ENCODE results near the gene CDH13. TPM values are rescaled to one million over a fixed set of nuclear protein-coding genes. Genes with fewer than 3 reads are reported as not detected.

CDH13 gene
- total RNA-seq, 1 donor from 2014 or later: 2.3 TPM

GRCh38 chr16:83802135-83802534 lies 1175.4 kb downstream of the CDH13 start:
- H3K4me1 Mint-ChIP-seq (ENCODE audit: unreplicated experiment): peaks cover 34% of the 10 kb centered on the region
- peak overlapping the region; percentile 83 for H3K27ac Mint-ChIP-seq (ENCODE audit: unreplicated experiment)
- TF ChIP-seq, protein P1, sequence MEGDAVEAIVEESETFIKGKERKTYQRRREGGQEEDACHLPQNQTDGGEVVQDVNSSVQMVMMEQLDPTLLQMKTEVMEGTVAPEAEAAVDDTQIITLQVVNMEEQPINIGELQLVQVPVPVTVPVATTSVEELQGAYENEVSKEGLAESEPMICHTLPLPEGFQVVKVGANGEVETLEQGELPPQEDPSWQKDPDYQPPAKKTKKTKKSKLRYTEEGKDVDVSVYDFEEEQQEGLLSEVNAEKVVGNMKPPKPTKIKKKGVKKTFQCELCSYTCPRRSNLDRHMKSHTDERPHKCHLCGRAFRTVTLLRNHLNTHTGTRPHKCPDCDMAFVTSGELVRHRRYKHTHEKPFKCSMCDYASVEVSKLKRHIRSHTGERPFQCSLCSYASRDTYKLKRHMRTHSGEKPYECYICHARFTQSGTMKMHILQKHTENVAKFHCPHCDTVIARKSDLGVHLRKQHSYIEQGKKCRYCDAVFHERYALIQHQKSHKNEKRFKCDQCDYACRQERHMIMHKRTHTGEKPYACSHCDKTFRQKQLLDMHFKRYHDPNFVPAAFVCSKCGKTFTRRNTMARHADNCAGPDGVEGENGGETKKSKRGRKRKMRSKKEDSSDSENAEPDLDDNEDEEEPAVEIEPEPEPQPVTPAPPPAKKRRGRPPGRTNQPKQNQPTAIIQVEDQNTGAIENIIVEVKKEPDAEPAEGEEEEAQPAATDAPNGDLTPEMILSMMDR (IDR thresholded peaks at IDR 0.05; ENCODE audit: unreplicated experiment): no peak
- H3K36me3 Mint-ChIP-seq (ENCODE audit: low read depth, unreplicated experiment): no peaks in the 10 kb centered on the region
- H3K9me3 Mint-ChIP-seq (ENCODE audit: unreplicated experiment): no peaks in the 10 kb centered on the region
- peak overlapping the region; percentile 25 for H3K4me3 Mint-ChIP-seq (ENCODE audit: unreplicated experiment)
- H3K27me3 Mint-ChIP-seq (ENCODE audit: unreplicated experiment): peaks cover 14% of the 10 kb centered on the region
- DNase-seq (ENCODE audit: low spot score): no peak

GRCh38 chr16:83802554-83803205 lies 1175.9 kb downstream of the CDH13 start:
- peak overlapping the region; percentile 71 for H3K4me3 Mint-ChIP-seq (ENCODE audit: unreplicated experiment)
- H3K9me3 Mint-ChIP-seq (ENCODE audit: unreplicated experiment): no peaks in the 10 kb centered on the region
- H3K27ac Mint-ChIP-seq (ENCODE audit: unreplicated experiment): peak overlapping the region; percentile 93
- H3K36me3 Mint-ChIP-seq (ENCODE audit: low read depth, unreplicated experiment): no peaks in the 10 kb centered on the region
- peaks cover 33% of the 10 kb centered on the region for H3K4me1 Mint-ChIP-seq (ENCODE audit: unreplicated experiment)
- no peak for DNase-seq (ENCODE audit: low spot score)
- TF ChIP-seq, protein P1 (IDR thresholded peaks at IDR 0.05; ENCODE audit: unreplicated experiment): no peak
- H3K27me3 Mint-ChIP-seq (ENCODE audit: unreplicated experiment): peaks cover 16% of the 10 kb centered on the region

DNA sequence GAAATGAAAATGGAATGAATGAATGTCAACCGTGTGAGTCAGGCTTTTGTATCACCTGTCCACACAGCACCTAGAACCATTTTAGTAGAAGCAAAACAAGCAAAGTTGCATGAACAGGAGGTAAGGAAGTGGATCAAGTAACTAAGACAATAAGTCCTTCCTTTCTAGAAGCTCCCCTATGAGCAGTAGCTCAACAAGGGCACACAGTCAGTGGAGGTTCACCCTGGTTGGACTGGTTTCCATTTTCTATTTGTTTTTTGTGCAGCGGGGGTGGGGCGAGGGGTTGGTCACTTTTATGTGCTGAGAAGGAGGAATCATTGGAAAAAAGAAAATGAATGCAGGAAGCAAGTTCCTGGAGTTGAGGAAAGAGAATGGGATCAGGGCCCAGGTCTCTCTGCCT lies 1177.0 kb downstream of the CDH13 start:
- H3K4me3 Mint-ChIP-seq (ENCODE audit: unreplicated experiment): no peak overlapping the region
- TF ChIP-seq, protein P1 (IDR thresholded peaks at IDR 0.05; ENCODE audit: unreplicated experiment): no peak
- peaks cover 20% of the 10 kb centered on the region for H3K27me3 Mint-ChIP-seq (ENCODE audit: unreplicated experiment)
- DNase-seq (ENCODE audit: low spot score): no peak
- H3K36me3 Mint-ChIP-seq (ENCODE audit: low read depth, unreplicated experiment): no peaks in the 10 kb centered on the region
- H3K4me1 Mint-ChIP-seq (ENCODE audit: unreplicated experiment): peaks cover 39% of the 10 kb centered on the region
- H3K9me3 Mint-ChIP-seq (ENCODE audit: unreplicated experiment): no peaks in the 10 kb centered on the region
- peak overlapping the region; percentile 93 for H3K27ac Mint-ChIP-seq (ENCODE audit: unreplicated experiment)

- H3K36me3 Mint-ChIP-seq (ENCODE audit: low read depth, unreplicated experiment): peaks cover 4% of the 10 kb centered on the region
- peaks cover 22% of the 10 kb centered on the region for H3K27me3 Mint-ChIP-seq (ENCODE audit: unreplicated experiment)
- TF ChIP-seq, protein P1 (IDR thresholded peaks at IDR 0.05; ENCODE audit: unreplicated experiment): no peak
- peak overlapping the region; percentile 93 for H3K27ac Mint-ChIP-seq (ENCODE audit: unreplicated experiment)
- peaks cover 44% of the 10 kb centered on the region for H3K4me1 Mint-ChIP-seq (ENCODE audit: unreplicated experiment)
- no peak overlapping the region for H3K4me3 Mint-ChIP-seq (ENCODE audit: unreplicated experiment)
- H3K9me3 Mint-ChIP-seq (ENCODE audit: unreplicated experiment): no peaks in the 10 kb centered on the region
- DNase-seq (ENCODE audit: low spot score): no peak
Measured at GRCh38 chr16:83804366-83804765, 1177.6 kb downstream of the CDH13 start.

DNA sequence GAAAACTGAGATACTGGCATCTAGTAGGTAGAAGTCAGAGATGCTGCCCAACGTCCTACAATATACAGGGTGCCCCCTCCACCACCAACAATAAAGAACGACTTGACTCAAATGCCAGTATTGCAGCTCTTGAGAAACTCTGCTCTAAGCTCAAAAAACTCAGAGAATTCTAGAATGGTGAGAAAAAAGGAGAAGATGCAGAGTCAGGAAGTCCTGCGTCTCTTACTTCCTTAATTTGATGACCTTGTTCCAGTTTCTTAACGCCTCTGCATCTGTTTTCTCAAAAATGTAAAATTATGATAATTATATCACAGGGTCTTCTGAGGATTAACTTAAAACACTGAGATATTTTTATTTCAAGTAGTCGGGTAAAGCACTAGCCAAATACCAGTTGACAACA lies 1179.3 kb downstream of the CDH13 start:
- H3K4me1 Mint-ChIP-seq (ENCODE audit: unreplicated experiment): peaks cover 44% of the 10 kb centered on the region
- no peak for DNase-seq (ENCODE audit: low spot score)
- peaks cover 24% of the 10 kb centered on the region for H3K27me3 Mint-ChIP-seq (ENCODE audit: unreplicated experiment)
- H3K27ac Mint-ChIP-seq (ENCODE audit: unreplicated experiment): no peak overlapping the region
- TF ChIP-seq, protein P1 (IDR thresholded peaks at IDR 0.05; ENCODE audit: unreplicated experiment): no peak
- peaks cover 4% of the 10 kb centered on the region for H3K36me3 Mint-ChIP-seq (ENCODE audit: low read depth, unreplicated experiment)
- no peaks in the 10 kb centered on the region for H3K9me3 Mint-ChIP-seq (ENCODE audit: unreplicated experiment)
- H3K4me3 Mint-ChIP-seq (ENCODE audit: unreplicated experiment): peak overlapping the region; percentile 39

Data from endothelial cell (in vitro differentiated cells).